Fibroblast of mammary gland (primary cell): ENCODE results near the gene DOCK4.

ENCODE experiments used
- DNase-seq: peaks from one replicate; pipeline ENCODE4 v3.0.0-alpha.2; 2010; ENCODE audit warnings: low read depth
- H3K4me3 ChIP-seq: 2 replicates; pipeline ENCODE4 v1.5.1; 2011; ENCODE audit warnings: low read depth, mild to moderate bottlenecking, low read length, moderate library complexity; ENCODE audit not compliant: control insufficient read depth
- CTCF ChIP-seq: conservative IDR thresholded peaks from 2 replicates; pipeline ENCODE4 v1.5.1; 2011; ENCODE audit warnings: low read depth, low read length, inconsistent platforms; ENCODE audit not compliant: control insufficient read depth, insufficient read depth

The DOCK4 gene

GRCh38 chr7:112010109-112010508, 196.1 kb downstream of the DOCK4 start:
- DNase-seq: no peak
- TF ChIP-seq CTCF: no peak
- no peak overlapping the region for H3K4me3 ChIP-seq

GRCh38 chr7:112009081-112009480, 197.1 kb downstream of the DOCK4 start:
- no peak for TF ChIP-seq CTCF
- peak; percentile 81 for DNase-seq
- no peak overlapping the region for H3K4me3 ChIP-seq

DNA sequence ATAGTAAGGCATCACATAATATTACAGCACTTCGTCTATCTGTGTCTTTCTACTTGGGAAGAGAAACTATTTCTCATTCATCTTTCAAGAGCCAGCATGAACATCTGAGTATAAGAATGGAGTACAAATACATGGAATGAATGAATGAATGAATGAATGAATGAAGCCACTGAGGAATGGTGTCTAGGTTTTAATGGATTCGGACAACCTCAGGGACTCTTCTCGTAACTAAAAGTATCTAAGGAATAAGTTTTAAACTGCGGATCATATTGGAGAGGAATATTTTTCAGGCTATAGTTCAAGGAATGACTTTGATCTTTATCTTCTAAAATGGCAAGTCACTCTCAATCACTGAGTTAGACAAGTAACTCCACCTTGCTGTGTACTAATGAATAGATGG, 199.0 kb downstream of the DOCK4 start:
- no peak for TF ChIP-seq CTCF
- no peak overlapping the region for H3K4me3 ChIP-seq
- DNase-seq: no peak

GRCh38 chr7:112006071-112006470, 200.1 kb downstream of the DOCK4 start:
- TF ChIP-seq CTCF: no peak
- no peak overlapping the region for H3K4me3 ChIP-seq

DNA sequence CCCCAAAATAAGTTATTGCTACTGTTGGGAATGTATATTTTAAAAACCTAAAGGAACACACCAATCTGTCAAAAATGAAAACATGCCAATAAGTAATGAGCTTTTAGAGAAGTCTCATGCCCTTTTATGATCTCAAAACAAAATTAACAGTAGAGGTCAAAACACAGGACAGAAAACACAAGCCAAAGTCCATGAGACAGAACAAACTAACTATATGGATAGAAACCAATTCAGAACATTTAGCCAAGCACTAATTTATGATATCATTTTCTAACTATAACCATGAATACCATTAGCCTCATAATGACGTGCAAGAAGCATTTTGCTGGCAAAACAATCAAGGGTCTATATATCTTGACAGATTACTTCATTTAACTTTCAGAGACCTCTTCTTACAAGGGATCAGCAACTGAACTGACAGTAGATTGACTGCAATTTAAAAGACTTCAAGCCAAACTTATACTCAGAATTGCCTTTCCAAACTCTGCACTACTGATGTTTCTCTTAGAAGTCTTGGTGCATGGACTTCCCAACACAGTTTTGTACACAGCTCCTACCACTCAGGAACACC, 200.9 kb downstream of the DOCK4 start:
- DNase-seq: no peak
- no peak overlapping the region for H3K4me3 ChIP-seq
- no peak for TF ChIP-seq CTCF

More at GRCh38 chr7:112006071-112006470, 200.1 kb downstream of the DOCK4 start:
- no peak for DNase-seq

GRCh38 chr7:112001091-112001826, 204.9 kb downstream of the DOCK4 start:
- H3K4me3 ChIP-seq: no peak overlapping the region
- TF ChIP-seq CTCF: no peak
- DNase-seq: peak; percentile 64
